Prostate gland (tissue), 2 donors: ENCODE results near the gene TSPAN18.

Experiments used
- CTCF ChIP-seq, 4 experiments: fragments of 200-600 bp in 2 of 4; fragments of 450-650 bp in 2 of 4; sonication (generic) in 2 of 4; IDR thresholded peaks; 1 replicate in 3 of 4; 2 replicates in 1 of 4; pipeline ENCODE4 v1.5.1; 2016 to 2019; ENCODE audit warnings: antibody characterized with exemption in 4 of 4, mild to moderate bottlenecking in 2 of 4, moderate library complexity in 2 of 4
- POLR2A ChIP-seq: fragments of 450-650 bp; IDR thresholded peaks from one replicate; pipeline ENCODE4 v1.6.1; 2016; ENCODE audit warnings: antibody characterized with exemption, mild to moderate bottlenecking

- no peak for TF ChIP-seq CTCF (IDR thresholded peaks at IDR 0.05)
- no peak for TF ChIP-seq POLR2A
These were observed 147.5 kb downstream of the TSPAN18 start for GRCh38 chr11:44874284-44874683.
